SJSA1 (cell line): ENCODE results near the gene HTT. TPM values are rescaled to one million over a fixed set of nuclear protein-coding genes. Genes with fewer than 3 reads are reported as not detected.

Experiments
- DNase-seq, 2 experiments: peaks; one replicate each; pipeline ENCODE4 v3.0.0-alpha.2; 2015 to 2020; ENCODE audit warnings: low spot score in 2 of 2, low read depth in 1 of 2
- H3K27ac ChIP-seq: fragments of 250-450 bp; sonication (Bioruptor Pico); 2 replicates; pipeline ENCODE4 v1.5.1; 2020; ENCODE audit warnings: mild to moderate bottlenecking, moderate library complexity
- H3K27me3 ChIP-seq: fragments of 250-450 bp; sonication (Bioruptor Pico); replicated peaks from 2 replicates; pipeline ENCODE4 v1.5.1; 2020; ENCODE audit warnings: mild to moderate bottlenecking, moderate library complexity
- H3K36me3 ChIP-seq: fragments of 250-450 bp; sonication (Bioruptor Pico); 2 replicates; pipeline ENCODE4 v1.5.1; 2020; ENCODE audit warnings: mild to moderate bottlenecking
- H3K4me1 ChIP-seq: fragments of 250-450 bp; sonication (Bioruptor Pico); replicated peaks from 2 replicates; pipeline ENCODE4 v1.6.1; 2021; ENCODE audit warnings: mild to moderate bottlenecking
- H3K4me3 ChIP-seq: fragments of 250-450 bp; sonication (Bioruptor Pico); 2 replicates; pipeline ENCODE4 v1.5.1; 2020; ENCODE audit warnings: mild to moderate bottlenecking
- H3K9me3 ChIP-seq: fragments of 250-450 bp; sonication (Bioruptor Pico); replicated peaks from 2 replicates; pipeline ENCODE4 v1.5.1; 2020; ENCODE audit warnings: mild to moderate bottlenecking
- total RNA-seq: library from RNA; depleted of rRNA; stranded (reverse); fragments of >200 nt; shearing (Covaris generic); gene quantifications from 2 replicates; pipeline ENCODE4 v1.2.3, GENCODE V29; 2014

HTT gene
- total RNA-seq, 1 experiment from 2014 or later: 12.6 TPM

DNA sequence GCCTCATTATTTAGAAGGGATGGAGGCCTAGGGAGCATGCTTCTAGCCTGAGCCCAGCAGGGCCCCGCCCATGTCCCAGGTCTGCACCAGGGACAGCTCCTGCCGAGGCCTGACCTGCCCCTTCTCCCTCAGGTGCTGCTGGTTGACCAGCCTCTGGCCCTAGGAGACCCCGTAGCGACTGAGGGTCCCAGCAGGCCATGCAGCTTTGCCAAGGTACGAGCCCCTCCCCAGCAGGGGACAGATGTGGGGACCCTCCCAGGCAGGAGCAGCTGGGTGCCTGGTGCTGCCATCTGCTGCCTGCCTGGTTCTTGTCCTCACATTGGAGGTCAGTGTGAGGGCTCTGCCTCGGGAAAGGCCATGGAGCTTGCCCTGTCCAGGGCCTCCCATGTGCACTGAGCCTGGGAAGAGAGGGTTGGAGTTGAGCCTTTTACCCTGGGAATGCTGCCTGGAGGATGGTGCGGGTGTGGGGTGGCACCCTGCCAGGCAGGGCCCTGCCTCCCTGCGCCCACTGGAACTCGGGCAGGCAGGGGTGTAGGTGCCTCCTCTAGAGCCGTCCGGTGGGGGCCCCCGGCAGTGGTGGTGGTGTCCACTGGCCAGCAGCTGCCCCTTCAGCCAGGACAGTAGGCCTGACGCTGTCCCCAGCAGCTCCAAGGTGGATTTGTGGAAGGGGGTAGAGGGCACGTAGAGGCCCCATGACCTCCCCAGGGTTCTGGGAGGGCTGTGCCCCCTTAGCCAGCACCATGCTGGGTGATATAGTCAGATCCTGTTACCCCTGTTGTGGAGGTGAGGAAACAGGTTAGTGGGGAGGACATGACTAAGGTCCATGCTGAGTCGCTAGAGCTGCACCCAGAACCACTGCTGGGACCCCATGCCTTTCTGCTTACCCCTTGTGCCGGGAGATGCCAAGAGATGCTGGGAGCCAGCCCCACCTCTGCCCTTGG, 172.2 kb downstream of the HTT start:
- H3K9me3 ChIP-seq: no peaks in the 10 kb centered on the region
- no peak overlapping the region for H3K27ac ChIP-seq
- no peaks in the 10 kb centered on the region for H3K27me3 ChIP-seq
- no peaks in the 10 kb centered on the region for H3K36me3 ChIP-seq
- peaks cover 5% of the 10 kb centered on the region; the same call in 1 of the 2 replicates for H3K4me1 ChIP-seq
- no peak for DNase-seq
- H3K4me3 ChIP-seq: no peak overlapping the region

DNA sequence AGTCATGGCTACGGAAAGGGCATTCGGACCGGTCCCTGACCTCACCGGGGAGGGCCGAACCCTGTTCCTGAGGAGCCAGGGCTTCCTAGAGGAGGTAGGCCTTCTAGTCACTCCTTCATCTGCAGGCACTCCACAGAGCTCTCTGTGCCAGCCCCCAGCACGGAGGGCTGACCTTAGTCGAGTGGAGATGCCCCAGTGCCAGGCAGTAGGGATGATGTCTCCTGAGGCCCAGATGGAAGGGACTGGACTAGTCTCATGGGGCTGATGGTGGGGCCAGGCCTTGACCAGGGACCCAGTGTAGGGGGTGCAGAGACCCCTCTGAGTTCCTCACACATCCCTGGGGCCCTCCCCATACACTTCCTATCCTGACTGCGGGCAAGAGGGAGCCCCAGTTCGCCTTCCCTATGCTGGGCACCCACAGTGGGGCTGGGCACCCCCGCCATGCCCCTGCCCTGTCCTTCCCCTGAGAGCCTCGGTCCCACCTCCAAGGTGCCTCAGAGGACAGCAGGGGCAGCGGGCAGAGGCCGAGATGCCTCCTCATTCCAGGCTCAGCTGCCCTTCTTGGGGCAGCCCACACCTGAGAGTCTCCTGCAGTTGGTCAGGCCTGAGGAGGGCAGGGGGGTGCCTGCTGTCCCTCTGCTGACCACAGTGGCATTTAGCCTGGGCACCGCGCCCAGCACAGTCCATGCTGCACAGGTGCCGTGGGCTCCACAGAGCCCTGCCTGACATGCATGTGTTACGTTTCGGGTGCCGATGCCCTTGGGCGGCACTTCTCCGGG, 173.1 kb downstream of the HTT start:
- Histone ChIP-seq H3K4me1 (no peaks in the 10 kb centered on the region), H3K9me3 (no peaks in the 10 kb centered on the region), H3K36me3 (no peaks in the 10 kb centered on the region), H3K27ac (no peak overlapping the region), H3K4me3 (no peak overlapping the region), H3K27me3 (no peaks in the 10 kb centered on the region)
- DNase-seq: no peak

DNA sequence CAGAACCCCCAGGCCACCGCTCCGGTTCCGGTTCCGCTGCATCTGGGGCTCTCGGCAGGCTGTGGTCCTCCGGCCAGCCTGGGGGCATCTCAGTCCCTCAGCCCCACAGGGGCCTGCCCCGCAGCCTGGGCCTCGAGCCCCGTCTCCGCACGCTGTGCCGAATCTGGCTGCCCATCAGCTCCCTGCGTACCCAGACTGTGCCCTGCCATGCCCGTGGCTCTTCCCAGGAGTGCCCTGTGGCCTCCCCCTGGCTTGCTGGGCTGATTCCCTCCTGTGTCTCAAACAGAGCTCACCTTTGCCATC, 173.6 kb downstream of the HTT start:
- Histone ChIP-seq H3K27ac (no peak overlapping the region), H3K4me3 (no peak overlapping the region), H3K9me3 (no peaks in the 10 kb centered on the region), H3K4me1 (no peaks in the 10 kb centered on the region), H3K36me3 (no peaks in the 10 kb centered on the region), H3K27me3 (no peaks in the 10 kb centered on the region)
- no peak for DNase-seq

DNA sequence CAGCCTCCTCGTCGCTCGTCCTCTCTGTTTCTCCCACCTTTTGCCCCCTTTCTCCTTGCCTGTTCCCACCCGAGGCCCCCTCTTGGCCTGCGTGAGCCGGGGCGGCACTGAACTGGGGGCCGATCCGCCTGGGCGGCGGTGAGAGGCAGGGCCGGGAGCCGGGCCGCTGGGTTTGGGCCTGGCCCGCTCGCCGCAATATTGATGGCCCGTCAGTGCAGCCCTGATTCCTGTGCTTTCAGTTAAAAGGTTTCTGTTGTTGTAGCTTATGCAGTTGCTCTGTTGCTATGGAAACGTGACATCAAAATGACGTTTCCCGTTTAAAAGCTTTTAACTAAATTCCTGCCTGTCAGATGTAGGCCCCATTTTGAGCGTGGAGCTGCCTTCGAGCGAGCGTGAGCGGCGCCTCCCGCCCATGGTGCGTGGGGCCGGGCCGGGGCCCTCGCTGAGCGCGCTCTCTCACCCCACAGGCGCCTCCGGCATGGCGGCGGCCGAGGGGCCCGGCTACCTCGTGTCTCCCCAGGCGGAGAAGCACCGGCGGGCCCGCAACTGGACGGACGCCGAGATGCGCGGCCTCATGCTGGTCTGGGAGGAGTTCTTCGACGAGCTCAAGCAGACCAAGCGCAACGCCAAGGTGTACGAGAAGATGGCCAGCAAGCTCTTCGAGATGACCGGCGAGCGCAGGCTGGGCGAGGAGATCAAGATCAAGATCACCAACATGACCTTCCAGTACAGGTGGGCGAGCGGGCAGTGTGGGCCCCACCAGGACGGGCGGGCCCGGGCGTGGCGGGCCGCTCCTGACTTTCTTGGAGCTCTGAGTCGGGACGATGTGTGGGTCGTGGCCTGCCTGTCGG, 174.6 kb downstream of the HTT start, which contains the start of gene MSANTD1:
Gene MSANTD1, plus strand, starts transcription at position 349 of the 851 bp plus-strand sequence. Its CDS starts 64 bp downstream, at position 413.
- DNase-seq: no peak
- Histone ChIP-seq H3K36me3 (no peaks in the 10 kb centered on the region), H3K27me3 (no peaks in the 10 kb centered on the region), H3K9me3 (no peaks in the 10 kb centered on the region), H3K4me3 (no peak within 1 kb of the TSS), H3K4me1 (peaks cover under 1% of the 10 kb centered on the region), H3K27ac (no peak within 1 kb of the TSS)

DNA sequence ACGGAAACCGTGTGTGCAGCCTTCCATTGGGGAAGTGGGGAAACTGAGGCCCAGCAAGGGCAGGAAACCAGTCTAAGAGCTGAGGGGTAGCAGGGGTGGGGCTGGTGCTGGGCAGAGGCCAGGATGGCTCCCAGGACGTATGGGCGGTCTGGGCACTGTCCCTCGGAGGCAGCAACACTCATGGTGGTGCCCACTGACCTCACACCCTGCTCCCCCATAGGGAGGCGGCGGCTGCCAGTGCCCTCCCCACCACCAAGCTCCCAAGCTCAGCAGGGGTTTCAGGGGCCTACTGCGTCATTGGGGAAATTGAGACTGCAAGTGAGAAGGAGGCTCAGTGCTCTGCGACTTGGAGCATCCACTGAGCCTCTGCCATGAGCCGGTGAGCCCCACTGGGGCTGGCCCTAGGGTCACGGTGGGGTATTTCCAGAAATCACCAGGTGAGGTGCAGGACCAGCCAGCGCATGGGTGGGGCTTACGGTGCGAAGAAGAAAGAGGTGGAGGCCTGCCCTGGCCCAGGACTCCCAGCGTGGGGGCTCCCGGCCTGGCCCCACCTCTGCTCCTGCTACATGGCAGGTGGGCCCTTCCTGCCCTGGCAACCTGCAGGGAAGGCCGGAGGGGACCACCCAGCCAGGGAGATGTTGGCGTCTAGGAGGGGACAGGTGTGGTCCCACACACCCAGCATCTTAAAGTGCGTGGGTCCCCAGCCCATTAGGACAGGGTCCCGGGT, 175.4 kb downstream of the HTT start:
- no peaks in the 10 kb centered on the region for H3K27me3 ChIP-seq
- no peaks in the 10 kb centered on the region for H3K9me3 ChIP-seq
- peaks cover 9% of the 10 kb centered on the region for H3K4me1 ChIP-seq
- H3K4me3 ChIP-seq: no peak overlapping the region
- no peak overlapping the region for H3K27ac ChIP-seq
- no peaks in the 10 kb centered on the region for H3K36me3 ChIP-seq
- no peak for DNase-seq

DNA sequence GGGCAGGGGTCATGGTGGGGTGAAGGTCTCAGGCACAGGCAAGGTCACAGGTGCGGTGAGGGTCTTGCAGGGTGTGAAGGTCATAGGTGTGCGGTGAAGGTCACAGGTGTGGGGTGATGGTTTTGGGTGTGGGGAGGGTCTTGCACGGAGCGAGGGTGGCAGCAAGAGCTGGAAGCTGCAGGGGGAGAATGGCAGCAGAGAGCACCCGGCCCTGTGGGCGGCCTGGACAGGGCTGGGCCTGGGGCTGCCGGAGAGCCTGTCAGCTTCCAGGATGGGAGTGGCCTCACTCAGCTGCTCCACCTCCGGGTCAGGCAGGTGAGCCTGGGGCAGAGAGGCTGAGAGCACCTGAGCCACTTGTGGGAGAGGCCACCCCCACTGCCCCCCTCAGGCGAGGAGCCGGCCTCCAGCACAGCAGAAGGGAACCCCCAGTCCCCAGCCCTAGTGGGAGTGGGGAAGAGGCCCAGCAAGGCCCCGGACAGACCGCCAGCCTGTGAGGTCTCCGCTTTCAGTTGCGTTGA, 176.0 kb downstream of the HTT start:
- Histone ChIP-seq H3K27ac (no peak overlapping the region), H3K4me3 (no peak overlapping the region), H3K36me3 (no peaks in the 10 kb centered on the region), H3K9me3 (no peaks in the 10 kb centered on the region), H3K4me1 (peaks cover 9% of the 10 kb centered on the region), H3K27me3 (no peaks in the 10 kb centered on the region)
- DNase-seq: no peak

DNA sequence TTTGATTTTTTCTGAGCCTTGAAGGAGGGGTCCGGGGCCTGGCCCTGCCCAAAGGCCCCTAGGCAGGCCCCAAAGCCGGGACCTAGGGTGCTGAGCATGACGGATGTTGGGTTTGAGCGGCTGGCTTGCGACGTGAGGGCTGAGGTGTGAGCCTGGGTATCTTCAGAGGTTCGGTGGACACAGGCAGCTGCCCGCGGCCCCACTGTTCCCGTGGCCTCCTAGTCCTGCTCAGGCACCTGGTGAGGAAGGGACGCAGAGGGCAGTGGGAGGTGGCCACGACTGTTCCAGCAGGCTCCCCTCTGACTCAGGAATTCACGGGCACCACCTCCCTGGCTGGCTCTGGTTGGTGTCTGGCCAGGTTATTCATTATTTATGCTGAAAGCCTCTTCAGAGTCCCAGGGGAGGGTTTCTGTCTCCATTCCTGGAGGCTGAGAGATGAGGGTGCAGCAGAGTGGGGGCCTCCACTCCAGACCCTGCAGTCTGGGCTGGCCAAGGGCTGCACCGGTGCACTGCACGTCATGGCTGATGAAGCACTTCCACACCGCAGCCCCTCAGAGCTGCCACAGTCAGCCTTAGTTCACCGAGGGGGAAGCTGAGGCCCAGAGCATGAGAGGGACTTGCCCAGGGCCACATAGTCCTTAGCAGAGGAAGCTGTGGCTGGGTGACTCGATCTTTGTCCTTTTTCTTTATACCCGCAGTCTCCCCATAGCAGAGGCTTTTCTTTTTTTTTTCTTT, 176.6 kb downstream of the HTT start:
- no peak overlapping the region for H3K27ac ChIP-seq
- H3K36me3 ChIP-seq: no peaks in the 10 kb centered on the region
- DNase-seq: no peak
- H3K4me3 ChIP-seq: no peak overlapping the region
- H3K9me3 ChIP-seq: no peaks in the 10 kb centered on the region
- H3K4me1 ChIP-seq: peaks cover 9% of the 10 kb centered on the region
- H3K27me3 ChIP-seq: no peaks in the 10 kb centered on the region

DNA sequence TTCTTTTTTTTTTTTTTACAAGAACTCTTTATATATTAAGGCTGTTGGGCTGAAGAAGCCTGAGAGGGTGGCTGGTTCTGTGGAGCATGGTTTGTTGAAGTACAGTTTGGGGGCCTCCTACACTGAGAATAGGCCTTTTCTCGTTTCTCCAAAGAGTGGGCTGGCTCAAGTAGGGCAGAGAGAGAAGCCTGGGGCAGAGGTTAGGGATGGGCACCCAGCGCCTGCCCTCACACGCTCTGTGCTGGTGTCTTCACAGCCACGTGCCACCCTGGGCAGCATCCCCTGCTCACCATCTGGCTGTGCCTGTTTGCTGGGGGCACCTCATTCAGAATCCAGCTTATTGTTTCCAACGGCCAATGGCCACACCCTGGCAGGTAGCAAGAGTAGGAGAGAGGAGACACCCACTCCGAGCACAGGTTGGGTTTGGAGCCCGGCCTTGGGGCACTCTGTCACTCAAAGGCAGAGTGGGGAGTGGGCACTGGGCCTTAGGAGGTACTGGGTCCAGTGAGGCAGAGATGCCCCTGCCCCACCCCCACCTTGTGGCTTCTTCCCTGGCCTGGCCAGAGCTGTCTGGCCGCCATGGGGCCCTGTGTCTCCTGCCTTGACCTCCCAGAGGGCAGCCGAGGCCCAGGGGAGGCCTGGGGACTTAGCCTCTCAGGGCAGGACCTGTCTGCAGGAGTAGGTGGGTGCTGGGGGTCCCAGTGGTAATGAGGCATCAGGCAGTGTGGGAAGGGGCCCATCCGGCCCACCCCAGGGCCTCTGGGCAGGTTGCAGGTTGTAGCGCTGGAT, 177.4 kb downstream of the HTT start:
- H3K4me3 ChIP-seq: no peak overlapping the region
- peaks cover 9% of the 10 kb centered on the region for H3K4me1 ChIP-seq
- H3K9me3 ChIP-seq: no peaks in the 10 kb centered on the region
- H3K36me3 ChIP-seq: no peaks in the 10 kb centered on the region
- DNase-seq: no peak
- H3K27me3 ChIP-seq: no peaks in the 10 kb centered on the region
- no peak overlapping the region for H3K27ac ChIP-seq

DNA sequence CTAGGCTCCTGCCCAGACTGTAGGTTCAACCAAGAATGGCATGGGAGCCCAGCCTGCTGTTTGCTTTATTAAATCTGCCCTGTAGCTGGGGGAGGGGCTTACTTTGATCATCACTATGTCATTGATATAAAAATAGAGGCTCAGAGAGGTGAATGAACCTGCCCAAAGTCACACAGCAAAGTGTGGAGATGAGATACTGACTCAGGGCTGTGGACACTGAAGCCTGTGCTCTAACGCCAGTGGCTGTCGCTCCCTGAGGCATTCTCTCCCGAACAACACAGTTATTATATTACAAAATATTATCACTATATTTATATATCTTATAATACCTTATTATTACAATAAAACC, 178.0 kb downstream of the HTT start:
- Histone ChIP-seq H3K36me3 (no peaks in the 10 kb centered on the region), H3K27me3 (no peaks in the 10 kb centered on the region), H3K4me3 (no peak overlapping the region), H3K9me3 (no peaks in the 10 kb centered on the region), H3K27ac (no peak overlapping the region), H3K4me1 (peaks cover 9% of the 10 kb centered on the region)
- no peak for DNase-seq

DNA sequence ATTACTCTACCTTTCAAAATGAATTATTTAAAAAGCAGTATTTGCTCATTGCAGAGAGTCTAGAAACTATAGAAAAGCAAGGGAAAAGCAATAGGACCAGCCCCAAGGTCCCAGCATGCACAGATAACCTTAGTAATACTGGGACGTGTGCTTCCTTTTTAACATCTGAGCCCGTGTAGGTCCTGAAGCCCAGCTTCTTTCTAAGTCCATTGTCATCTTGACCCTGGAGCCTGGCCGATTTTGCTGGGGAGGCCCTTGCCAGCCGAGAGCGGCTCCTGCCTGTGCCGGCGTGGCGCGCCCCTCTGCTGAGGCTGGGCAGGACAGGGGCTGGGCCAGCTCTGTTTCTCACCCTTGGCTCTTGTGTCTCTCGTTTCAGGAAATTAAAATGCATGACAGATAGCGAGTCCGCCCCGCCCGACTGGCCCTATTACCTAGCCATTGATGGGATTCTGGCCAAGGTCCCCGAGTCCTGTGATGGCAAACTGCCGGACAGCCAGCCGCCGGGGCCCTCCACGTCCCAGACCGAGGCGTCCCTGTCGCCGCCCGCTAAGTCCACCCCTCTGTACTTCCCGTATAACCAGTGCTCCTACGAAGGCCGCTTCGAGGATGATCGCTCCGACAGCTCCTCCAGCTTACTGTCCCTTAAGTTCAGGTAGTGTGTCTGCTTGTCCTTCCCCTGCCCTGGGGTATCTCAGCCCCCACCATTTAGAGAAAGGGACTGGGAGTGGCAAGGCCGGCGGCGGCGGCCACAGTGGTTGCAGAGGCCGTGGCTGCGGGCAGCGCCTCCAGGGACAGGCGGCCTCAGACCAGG, 178.6 kb downstream of the HTT start:
- H3K36me3 ChIP-seq: no peaks in the 10 kb centered on the region
- H3K27ac ChIP-seq: no peak overlapping the region
- DNase-seq: no peak
- no peaks in the 10 kb centered on the region for H3K27me3 ChIP-seq
- no peak overlapping the region for H3K4me3 ChIP-seq
- H3K9me3 ChIP-seq: no peaks in the 10 kb centered on the region
- peaks cover 13% of the 10 kb centered on the region for H3K4me1 ChIP-seq

DNA sequence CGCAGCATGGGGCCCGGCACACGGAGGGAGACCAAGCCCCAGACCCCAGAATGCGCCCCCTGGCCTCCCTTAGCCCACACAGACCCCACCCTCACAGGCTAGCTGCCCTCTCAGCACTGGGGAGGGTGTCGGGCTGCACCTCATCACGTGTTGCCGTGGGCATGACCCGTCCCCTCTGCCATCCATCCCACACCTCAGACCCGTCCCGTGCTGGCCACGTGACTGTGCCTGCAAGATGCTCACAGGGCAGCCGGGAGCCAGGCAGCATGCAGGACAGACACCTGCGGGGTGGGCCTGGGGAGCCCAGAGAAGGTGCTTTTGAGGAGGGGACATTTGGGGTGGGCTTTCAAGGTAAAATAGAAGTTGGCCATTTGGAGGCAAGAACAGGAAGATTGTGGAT, 179.3 kb downstream of the HTT start:
- no peak overlapping the region for H3K4me3 ChIP-seq
- no peak overlapping the region for H3K27ac ChIP-seq
- no peaks in the 10 kb centered on the region for H3K27me3 ChIP-seq
- no peak for DNase-seq
- no peaks in the 10 kb centered on the region for H3K9me3 ChIP-seq
- no peaks in the 10 kb centered on the region for H3K36me3 ChIP-seq
- H3K4me1 ChIP-seq: peaks cover 18% of the 10 kb centered on the region
